GM18951 (cell line): ENCODE results near the gene EFNA2.

ENCODE experiments used
- POLR2A ChIP-seq: IDR thresholded peaks from 4 replicates; pipeline ENCODE4 v1.6.1; 2011; ENCODE audit warnings: mild to moderate bottlenecking; ENCODE audit not compliant: insufficient read length, insufficient read depth; ENCODE audit errors: extremely low read depth
- in situ Hi-C: fragments of 300-500 bp; cut with MboI; formaldehyde crosslinking; loops from one replicate; pipeline ENCODE4 v1.12.0; 2022; ENCODE audit warnings: low sequenced_read_pairs, mixed read lengths, inconsistent platforms; ENCODE audit not compliant: unreplicated experiment

Gene EFNA2

DNA sequence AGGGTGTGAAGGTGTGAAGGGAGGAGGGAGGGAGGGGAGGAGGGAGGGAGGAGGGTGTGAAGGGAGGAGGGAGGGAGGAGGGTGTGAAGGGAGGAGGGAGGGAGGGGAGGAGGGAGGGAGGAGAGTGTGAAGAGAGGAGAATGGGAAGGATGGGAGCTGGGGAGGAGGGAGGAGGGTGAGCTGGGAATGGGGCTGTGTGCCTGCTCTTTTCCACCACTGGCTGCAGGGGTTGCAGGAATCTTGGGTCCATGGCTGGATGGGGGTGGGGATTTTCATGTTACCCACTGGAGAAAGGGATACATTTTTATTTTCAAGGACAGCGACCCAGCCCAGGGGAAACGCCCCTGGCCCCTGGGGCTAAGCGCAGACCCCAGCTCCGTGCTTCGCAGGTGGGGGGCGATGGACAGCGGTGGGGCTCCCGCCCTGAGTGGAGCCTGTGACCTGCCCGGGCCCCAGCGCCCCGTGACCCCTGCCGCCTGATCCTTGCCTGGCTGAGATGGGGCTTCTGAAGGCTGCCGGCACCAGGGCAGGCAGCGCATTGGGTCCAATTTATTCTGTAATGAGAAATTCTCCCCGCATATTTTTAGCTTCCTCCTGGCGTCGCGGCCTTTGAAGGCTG, 3.0 kb upstream of the EFNA2 start:
- no peak for TF ChIP-seq POLR2A
- in situ Hi-C loops = no loop called here

- TF ChIP-seq POLR2A = no peak
- in situ Hi-C loops = no loop called here
Measured at GRCh38 chr19:1283207-1283916, 2.3 kb upstream of the EFNA2 start.

DNA sequence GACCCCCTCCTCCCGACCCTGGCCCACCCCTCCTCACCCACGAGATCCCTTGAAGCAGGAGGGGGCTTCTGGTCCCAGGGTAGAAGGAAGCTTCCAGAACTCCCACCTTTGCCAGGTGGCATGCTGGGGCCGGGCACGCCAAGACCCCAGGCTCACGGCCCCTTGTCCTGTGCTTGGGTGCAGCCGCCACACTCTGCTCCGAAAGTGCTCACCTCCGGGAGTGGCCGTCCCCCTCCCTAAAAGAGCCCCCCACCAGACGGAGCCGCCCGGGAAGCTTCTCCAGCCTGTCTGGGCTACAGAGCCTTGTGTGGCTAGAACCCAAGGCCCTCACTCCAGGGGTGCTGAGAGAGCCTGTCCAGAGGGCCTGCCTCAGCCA, 1.8 kb upstream of the EFNA2 start:
- TF ChIP-seq POLR2A = no peak
- in situ Hi-C loops = no loop called here

DNA sequence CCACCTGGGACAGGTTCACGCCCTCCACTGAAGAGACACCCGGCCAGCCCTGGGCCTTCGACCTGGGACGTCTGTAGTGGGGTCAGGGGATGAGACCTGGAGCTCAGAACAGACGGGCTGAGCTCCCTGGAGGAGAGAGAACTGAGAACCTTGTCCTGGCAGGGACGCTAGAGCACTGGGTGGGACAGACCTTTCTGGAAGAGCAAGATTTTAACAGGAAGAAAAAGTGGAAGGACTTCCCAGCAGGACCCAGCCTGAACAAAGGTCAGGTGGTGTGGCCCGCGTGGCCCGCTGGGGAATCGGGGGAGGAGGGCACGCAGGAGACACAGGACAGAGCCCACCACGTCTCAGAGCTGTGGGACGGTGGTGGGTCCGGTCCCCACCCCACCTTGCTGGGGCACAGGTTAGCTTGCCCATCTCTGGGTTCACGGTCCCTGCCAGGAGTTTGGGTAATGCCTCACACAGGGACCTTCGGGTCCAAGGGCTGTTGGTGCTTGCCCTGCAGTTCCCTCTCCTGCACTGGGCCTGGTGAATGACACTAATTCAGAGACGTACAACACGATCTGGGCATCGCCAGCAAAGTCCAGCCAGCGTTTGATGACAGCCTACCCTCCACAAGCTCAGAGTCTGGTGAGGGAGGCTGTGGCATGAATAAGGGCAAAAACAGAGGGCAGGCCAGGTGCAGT, 1.2 kb upstream of the EFNA2 start:
- TF ChIP-seq POLR2A = no peak
- in situ Hi-C loops = no loop called here

DNA sequence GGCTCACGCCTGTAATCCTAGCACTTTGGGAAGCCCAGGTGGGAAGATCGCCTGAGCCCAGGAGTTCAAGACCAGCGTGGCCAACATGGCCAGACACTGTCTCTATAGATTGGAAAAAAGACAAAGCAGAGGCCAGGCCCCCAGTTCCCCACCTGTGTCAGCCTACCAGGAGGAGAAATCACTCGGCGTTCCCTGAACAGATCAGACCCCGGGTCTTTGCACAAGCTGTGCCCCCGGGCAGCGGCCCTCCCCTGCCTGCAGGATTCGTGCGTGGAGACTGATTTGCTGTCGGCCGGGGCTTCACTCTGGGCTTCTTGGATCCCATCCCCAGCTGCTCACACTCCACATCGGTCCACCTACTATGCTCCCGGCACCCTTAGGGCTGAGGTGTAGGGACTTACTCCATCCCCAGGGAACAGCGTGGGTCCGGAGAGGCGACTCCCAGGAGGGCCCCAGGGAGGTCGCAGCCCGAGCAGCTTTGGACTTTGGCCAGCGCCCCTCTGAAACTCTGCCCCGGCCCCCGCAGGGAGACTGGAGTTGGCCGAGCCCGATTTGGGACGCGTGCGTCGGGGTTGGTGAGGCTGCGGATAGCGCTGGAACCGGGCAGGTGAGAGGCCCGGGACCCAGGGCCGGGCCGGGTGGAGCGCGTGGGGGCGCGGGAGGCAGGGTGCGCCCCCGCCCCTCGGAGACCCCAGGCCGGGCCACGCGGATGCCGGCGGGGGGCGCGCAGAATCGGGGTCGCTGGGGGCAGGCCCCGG, 515 bp upstream of the EFNA2 start:
- in situ Hi-C loops = no loop called here
- TF ChIP-seq POLR2A = no peak

- in situ Hi-C loops = no loop called here
- TF ChIP-seq POLR2A = no peak
Measured at GRCh38 chr19:1286487-1287353, 1.0 kb downstream of the EFNA2 start.

- in situ Hi-C loops = no loop called here
- TF ChIP-seq POLR2A = no peak
Measured at GRCh38 chr19:1287354-1288225, 1.9 kb downstream of the EFNA2 start.

- in situ Hi-C loops = no loop called here
- TF ChIP-seq POLR2A = no peak
Measured at GRCh38 chr19:1288226-1288612, 2.5 kb downstream of the EFNA2 start.

DNA sequence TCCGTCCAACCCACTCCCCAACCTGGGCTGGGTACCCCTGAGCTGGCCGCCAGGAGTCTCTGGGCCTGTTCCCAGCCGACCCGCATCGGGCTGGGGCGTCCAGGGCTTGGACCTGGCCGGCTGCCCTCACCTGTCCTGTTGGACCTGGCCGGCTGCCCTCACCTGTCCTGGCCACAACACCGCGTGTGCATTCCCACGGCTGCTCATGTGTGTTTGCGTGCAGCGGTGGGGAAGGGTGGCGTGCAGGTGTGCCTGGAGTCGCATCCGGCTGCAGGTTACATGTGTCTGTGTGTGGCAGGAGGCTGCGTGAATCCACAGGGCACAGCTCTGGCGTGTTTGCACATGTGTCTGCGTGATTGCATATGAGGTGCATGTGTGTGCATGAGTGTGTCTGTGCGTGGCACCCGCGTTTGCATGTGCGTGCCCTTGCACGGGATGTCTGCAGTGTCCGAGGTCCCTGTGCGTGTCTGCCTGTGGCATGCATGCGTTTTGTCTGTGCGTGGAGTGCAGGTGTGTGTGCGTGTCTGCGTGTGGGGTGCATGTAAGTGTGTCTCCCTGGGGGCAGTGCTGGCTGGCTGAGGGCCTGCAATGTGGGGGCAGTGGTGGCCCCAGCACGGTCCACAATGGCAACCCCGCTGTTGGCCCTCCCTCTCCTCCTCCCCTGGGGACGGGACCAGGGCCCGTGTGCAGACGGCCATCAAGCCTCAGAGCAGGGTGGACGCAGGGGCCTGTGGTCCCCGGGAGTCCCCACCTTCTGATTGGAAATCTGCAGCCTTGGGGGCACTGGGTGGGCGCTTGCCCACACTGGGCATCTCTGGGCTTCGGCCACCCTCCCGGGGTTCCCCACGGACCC, 3.4 kb downstream of the EFNA2 start:
- in situ Hi-C loops = no loop called here
- no peak for TF ChIP-seq POLR2A

DNA sequence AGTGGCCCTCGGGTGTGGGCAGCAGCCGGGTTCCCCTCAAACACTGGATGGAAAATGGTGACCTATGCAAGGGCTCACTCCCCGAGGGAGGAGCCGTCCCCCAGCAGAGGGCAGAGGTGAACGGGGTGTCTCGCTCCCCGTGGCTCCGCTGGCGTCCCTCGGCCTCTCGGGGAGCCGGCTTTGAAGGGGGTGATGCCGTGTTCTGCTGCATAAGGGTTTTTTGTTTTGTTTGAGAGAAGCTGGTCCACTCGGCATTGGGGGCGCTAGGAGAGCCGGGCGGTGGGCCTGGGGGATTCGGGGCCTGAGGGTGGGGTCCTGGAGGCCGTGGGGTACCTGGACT, 4.0 kb downstream of the EFNA2 start:
- no peak for TF ChIP-seq POLR2A
- in situ Hi-C loops = no loop called here

DNA sequence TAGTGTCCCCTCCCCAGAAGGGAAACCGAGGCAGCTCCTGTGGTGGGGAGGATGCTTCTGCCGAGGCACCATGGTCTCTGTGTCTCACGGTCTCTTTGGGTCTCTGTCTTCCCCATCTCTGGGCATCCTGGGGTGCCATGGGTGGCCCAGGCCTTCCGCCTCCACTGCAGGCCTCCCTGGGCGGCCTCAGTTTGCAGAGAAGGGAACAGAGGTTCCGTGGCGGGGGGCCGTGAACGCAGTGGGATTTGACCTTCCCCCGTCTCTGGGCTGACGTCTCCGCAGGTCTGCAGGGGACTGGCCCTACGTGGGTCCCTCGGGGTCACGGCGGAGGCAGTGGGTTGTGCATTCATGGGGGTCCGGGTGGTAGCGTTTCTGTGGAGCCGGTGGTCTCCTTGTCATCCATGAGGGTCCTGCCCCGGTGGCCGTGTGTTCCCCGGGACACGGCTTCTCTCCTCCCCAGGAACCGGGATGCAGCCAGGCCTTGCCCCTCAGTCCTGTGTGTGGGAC, 4.6 kb downstream of the EFNA2 start:
- in situ Hi-C loops = no loop called here

More for the DNA sequence above, 4.6 kb downstream of the EFNA2 start:
- no peak for TF ChIP-seq POLR2A
